Spleen (tissue), 7 donors: ENCODE data around the gene ERC1.

Experiments used
- CTCF ChIP-seq, 11 experiments: fragments of 200-600 bp in 7 of 11; fragments of 450-650 bp in 4 of 11; sonication (generic) in 4 of 11; IDR thresholded peaks in 8 of 11; conservative IDR thresholded peaks in 3 of 11; 1 replicate in 7 of 11; 2 replicates in 4 of 11; pipeline versions ENCODE4 v1.4.0 to v1.8.0; 2016 to 2021; ENCODE audit warnings: antibody characterized with exemption in 11 of 11, inconsistent platforms in 4 of 11, mild to moderate bottlenecking in 1 of 11
- POLR2AphosphoS5 ChIP-seq, 3 donors: sonication (generic); formaldehyde crosslinking; IDR thresholded peaks; one replicate each; pipeline ENCODE4 v1.5.1; 2017; ENCODE audit warnings: antibody characterized with exemption in 3 of 3
- donor health status: DM: no; HTN: no; CAD: no; lungs with moderate emphysema.
- donor health status: DM: no; HTN: no; CAD: no.
- donor health status: DM: no; HTN: no; CAD: no.

- TF ChIP-seq CTCF (IDR thresholded peaks at IDR 0.05 in 8 of 11, conservative IDR thresholded peaks at IDR 0.05 in 3 of 11) (no peak), POLR2AphosphoS5 (IDR thresholded peaks at IDR 0.05) (no peak)
These were observed 335.2 kb downstream of the ERC1 start for GRCh38 chr12:1326258-1326657.
